Adipose tissue (tissue), 3 donors: ENCODE data around the gene MYOCD. TPM values are rescaled to one million over a fixed set of nuclear protein-coding genes. Genes with fewer than 3 reads are reported as not detected.
"Not testable (repeated sequence)": the region's sequence is repeated elsewhere in the genome, so short reads cannot be mapped to it uniquely, and the experiment has no call there.

Experiments used
- H3K27ac ChIP-seq: one replicate; pipeline ENCODE4 v1.5.1; 2013; ENCODE audit warnings: low read depth, low read length
- WGBS, 3 donors: extraction: QIAGEN DNeasy Blood & Tissue Kit; methylation state at CpG; one replicate each; pipeline ENCODE4 v1.1.7; 2013; 5-methylcytosine and 5-hydroxymethylcytosine counted together
- polyA plus RNA-seq, 3 donors: library from polyadenylated mRNA; stranded (reverse); fragments of 200-250 nt; gene quantifications; one replicate each; pipeline ENCODE4 v1.2.3, GENCODE V29; 2013
- donor health status: healthy with polysubstance abuse.
- donor health status: Bipolar disorder and iron deficiency.
- donor health status: healthy.

The MYOCD gene, protein sequence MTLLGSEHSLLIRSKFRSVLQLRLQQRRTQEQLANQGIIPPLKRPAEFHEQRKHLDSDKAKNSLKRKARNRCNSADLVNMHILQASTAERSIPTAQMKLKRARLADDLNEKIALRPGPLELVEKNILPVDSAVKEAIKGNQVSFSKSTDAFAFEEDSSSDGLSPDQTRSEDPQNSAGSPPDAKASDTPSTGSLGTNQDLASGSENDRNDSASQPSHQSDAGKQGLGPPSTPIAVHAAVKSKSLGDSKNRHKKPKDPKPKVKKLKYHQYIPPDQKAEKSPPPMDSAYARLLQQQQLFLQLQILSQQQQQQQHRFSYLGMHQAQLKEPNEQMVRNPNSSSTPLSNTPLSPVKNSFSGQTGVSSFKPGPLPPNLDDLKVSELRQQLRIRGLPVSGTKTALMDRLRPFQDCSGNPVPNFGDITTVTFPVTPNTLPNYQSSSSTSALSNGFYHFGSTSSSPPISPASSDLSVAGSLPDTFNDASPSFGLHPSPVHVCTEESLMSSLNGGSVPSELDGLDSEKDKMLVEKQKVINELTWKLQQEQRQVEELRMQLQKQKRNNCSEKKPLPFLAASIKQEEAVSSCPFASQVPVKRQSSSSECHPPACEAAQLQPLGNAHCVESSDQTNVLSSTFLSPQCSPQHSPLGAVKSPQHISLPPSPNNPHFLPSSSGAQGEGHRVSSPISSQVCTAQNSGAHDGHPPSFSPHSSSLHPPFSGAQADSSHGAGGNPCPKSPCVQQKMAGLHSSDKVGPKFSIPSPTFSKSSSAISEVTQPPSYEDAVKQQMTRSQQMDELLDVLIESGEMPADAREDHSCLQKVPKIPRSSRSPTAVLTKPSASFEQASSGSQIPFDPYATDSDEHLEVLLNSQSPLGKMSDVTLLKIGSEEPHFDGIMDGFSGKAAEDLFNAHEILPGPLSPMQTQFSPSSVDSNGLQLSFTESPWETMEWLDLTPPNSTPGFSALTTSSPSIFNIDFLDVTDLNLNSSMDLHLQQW
- polyA plus RNA-seq: 1 to 10 TPM in 1 of 3 donors, under 1 TPM in 2; 0.15 to 1.5 (median 0.64) TPM

DNA sequence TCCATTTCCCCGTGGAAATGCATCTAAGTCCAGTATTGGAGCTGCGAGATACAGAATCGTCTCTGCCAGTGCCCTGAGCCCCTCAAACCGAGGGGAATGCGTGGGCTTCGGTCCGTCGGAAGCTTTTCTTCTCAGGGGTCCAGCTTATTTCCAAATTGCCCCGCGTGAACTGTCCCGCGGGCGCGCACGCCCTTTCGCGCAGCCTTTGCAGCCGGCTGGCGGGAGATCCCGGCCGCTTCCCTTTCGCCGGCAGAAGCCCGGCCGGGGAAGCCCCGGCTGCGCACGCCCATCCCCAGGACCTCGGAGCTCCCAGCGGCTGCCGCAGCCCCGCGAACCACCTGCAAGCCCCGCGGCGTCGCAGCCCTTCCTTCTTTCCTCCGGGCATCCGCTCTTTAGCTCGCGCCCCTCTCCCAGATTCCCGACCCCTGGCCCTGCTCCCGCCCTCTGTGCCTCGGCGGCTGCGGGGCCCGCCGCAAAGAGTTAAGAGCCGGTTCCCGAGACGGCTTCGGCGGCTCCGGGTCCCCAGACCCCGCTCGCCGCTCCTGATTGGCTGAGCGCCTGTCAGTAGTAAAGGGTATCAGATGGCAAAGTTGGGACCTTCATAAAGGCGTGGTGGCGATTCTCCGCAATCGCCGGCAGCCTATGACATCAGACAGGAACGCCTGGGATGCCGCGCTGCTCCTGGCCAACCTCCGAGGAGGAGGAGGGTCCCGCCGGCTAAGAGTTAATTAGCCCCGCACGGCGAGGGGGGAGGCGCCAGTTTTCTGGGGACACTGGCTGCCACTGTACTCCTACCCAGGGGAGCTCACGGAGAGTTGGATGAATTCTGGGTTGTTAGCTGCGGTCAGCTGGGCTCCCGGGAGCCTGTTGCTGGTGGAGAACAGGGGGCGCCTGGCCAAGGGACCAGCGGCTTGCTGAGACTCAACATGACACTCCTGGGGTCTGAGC is at the start of gene MYOCD:
Gene MYOCD, plus strand, starts transcription at position 628 of the 948 bp plus-strand sequence. Its CDS starts 299 bp downstream, at position 927.
- H3K27ac ChIP-seq: no peak within 1 kb of the TSS
- 1% methylated on average over 77 to 78 of the region's 78 CpGs for WGBS, 3 donors

DNA sequence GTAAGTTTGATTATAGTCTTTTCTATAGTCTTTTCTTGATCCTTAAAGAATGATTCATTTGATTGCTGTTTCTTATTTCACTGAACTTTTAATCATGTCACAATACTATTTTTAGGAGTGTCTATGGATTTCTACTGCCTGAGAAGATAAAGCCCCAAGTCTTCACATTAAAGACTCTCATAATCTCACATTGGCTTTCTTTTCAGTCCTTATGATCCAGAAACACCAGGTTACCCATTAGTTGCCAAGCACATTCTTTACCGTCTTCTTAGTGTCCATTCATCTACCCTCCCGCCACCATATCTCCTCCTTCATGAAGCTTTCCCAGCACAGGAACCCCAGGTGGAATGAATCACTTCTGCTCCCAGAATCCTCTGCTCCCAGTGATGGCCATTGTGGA is 49.5 kb upstream of the MYOCD start:
- no peak overlapping the region for H3K27ac ChIP-seq
- WGBS, 3 donors: 75 to 91% (median 82%) methylated on average over 2 of the region's 2 CpGs

DNA sequence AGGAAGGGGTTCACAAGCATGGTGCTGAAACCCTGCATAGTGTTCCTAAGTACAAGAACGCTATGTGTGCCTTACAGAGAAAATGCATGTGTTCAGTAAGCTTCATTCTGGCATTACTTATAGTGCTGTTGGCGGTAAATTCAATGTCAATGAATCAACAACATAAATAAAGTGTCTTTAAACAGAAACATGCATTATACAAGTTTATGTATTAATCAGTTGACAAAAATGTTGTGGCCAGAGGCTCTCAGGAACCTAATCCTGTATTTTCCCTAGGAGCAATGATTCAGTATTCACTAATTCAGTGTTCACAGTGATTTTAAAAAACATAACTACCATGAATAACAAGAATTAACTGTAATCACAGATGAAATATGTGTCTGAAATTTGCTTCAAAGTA is 47.1 kb upstream of the MYOCD start:
- WGBS, 3 donors: 88 to 91% (median 89%) methylated on average over 2 of the region's 2 CpGs
- H3K27ac ChIP-seq: no peak overlapping the region

DNA sequence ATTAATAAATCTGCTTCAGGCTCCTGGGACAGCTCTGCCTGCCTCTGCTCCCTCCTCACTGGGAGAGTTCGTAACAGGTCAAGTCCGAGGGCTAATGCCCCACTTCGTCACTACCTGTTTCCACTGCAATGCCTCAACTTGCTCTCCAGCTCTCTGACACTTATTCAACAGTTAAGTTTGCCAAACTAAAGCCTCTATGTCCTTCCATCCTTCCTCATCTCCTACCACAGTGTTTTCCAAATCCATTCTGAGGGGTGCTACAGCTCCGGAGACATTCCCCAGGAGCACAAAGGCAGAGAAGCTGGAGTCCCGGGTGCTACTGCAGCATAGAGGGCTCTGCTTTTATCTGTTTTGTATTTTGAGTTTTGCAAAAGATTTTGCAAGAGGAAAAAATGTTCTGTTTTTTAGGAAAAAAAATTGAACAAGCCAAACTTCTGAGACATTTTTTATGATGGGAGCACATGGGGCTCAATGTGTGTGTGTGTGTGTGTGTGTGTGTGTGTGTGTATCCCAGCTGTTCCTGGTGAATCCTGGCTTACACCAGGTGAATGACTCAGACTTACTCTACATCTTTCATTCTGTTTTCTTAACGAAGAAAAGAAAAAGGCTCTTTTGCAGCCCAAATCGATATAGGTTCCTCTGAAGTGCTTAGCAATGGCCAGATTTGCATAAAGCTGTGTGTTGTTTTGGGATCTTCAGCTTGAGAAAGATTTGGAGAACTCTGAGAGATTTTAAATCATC is 46.1 kb upstream of the MYOCD start:
- no peak overlapping the region for H3K27ac ChIP-seq
- WGBS, 3 donors: 50 to 63% (median 54%) methylated on average over 7 of the region's 7 CpGs

DNA sequence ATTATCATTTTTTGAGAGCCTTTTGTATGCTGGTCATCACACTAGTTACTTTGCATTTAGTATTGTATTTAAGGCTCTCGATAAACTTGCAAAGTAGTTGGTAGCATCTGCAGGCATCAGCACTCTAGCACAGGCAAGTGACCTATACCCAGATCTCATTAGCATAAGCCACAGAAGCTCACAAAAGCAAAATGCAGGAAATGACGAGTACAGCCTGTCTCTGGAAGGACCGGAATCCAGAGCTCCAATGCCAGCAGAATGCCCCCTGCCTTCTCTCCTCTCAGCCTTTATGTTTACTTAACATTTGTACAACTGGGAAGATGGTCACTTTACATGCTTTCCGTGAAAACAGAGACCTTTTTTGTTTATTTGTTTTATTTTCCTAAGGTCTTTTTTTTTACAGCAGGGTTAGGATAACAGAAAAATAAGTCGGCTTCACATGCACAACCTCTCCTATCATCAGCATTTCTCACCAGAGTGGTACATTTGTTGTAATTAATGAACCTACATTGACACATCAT is 45.4 kb upstream of the MYOCD start:
- WGBS, 3 donors: 52 to 60% (median 52%) methylated on average over 5 of the region's 5 CpGs

DNA sequence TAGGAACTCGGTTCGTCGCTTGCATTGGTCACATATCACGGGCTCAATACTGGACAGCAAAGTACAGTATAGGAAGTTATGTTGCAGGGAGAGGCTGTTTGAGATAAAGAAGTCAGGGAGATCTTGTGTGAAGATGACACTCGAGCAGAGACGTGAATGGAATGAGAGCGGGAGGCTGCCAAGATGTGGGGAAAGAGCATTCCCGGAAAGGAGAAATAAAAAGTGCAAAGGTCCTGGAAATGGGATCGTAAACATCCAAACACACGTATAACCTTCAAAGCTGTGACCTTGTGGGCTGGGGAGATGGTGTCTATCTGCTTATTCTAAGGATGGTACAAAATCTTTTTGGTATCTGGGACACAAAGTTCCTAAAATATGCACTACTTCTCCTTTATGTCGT is 43.0 kb upstream of the MYOCD start:
- no peak overlapping the region for H3K27ac ChIP-seq
- 38 to 61% (median 51%) methylated on average over 11 of the region's 11 CpGs for WGBS, 3 donors

More for the DNA sequence above, 45.4 kb upstream of the MYOCD start:
- no peak overlapping the region for H3K27ac ChIP-seq

DNA sequence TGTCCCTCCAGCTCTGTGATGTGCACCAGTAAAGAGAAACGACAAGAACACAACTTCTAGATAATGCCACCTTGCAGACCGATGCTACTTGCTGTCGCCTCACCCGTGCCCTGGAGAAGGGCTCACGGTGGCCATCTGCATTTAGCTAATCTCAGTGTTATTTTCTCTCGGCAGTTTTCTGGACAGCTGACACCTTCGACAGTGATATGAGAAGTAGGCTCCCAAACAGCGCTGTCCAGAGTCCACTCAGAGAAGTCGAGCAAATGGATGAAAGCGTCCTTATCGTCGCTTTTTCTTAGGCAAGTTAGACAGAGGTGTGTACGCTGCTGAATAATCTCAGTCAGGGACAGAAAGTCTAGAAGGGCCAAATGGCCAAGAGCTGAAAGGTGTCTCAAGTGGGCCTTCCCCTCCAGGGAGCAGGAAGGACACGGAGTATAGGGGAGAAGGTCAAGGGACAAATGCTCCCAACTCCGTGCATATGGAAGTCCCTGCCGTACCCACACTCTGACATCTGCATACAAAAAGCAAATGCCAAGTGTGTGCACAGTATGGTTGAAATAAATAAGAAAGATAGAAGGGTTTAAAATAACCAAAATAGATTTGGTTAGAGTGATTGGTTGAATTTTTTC is 42.4 kb upstream of the MYOCD start:
- no peak overlapping the region for H3K27ac ChIP-seq
- 70 to 84% (median 79%) methylated on average over 16 of the region's 16 CpGs for WGBS, 3 donors

DNA sequence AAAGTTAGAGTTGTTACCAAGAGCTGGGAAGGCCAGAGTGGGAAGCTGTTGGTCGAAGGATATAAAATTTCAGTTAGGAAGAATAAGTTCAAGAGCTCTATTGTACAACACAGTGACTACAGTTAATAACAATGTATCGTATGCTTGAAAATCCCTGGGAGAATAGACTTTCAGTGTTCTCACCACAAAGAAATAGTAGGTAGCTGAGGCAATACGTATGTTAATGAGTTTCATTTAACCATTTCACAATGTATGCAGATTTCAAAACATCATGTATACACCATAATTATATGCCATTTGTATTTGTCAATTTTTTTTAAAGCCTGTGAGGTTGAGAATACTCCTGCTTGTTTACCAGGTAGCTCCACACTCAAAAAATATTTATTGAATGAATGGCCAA is 41.5 kb upstream of the MYOCD start:
- no peak overlapping the region for H3K27ac ChIP-seq
- 78 to 84% (median 79%) methylated on average over 3 of the region's 3 CpGs for WGBS, 3 donors

DNA sequence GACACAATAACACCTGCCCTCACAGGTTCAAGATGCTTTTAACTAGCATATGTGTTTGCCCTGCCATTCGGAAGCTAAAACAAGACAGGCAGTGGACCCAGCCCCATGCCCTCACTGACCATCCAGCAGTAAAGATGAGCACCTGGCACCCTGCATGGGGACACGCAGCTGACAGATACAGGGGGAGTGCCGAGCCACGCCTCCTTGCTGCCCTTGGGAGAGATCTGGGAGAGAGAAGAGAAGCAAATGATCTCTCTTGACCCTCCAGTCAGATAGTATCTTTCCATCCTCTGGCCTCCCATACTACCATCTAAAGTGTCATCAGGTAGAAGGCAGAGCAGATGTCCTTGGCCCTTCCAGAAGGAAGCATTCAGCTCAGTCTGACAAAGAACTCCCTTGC is 40.6 kb upstream of the MYOCD start:
- 82 to 87% (median 83%) methylated on average over 4 of the region's 4 CpGs for WGBS, 3 donors
- H3K27ac ChIP-seq: no peak overlapping the region

DNA sequence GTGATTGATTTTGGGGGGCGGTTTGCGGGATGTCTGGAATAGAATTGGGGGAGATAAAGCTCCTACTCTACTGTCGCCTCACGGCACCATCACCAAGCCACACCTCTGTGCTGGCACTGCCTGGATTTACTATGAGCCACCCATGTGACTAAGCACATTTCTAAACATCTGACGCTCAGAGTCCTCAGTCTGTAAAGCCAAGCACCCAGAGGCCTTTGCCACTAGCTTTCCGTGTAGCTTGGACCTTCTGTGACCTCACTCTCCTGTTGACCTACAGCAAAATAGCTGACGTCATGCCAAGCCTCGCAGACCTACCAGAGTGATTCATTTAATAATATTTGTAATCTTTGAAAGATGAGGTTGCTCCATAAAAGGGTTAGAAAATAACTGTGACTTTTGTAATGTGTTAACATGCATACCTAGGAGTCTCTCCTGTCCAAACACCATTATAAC is 38.5 kb upstream of the MYOCD start:
- H3K27ac ChIP-seq: no peak overlapping the region
- 57 to 72% (median 64%) methylated on average over 8 of the region's 8 CpGs for WGBS, 3 donors

DNA sequence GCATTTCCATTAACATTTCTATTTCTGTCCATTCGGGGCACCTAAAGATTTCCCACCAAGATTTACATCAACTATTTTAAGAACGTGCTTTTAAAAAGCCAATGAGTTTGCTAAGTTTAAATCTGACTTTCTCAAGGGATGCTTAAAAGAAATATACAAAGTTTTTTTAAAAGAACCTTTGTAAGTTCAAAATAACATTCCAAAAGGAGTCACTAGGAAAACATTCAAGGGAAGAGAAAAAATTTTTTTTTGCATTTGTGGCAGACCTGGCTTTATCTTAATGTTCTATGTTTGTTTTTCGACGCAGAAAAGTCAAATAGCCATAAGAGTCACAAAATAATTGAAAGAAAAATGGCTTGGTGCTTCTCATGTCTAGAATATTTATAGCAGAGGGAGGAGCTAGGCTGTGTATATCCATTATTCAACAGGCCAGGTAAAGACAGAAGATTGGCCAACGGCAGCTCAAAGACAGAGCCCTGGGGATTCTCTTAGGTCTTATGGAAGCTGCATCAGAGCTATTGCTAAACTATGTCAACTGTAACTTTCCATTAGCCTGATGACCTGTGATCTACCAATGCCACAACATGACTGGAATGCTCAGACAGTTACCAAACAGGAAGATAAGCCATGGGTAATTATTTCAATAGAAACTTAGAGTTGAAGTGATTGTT is 37.8 kb upstream of the MYOCD start:
- 52 to 75% (median 72%) methylated on average over 5 of the region's 5 CpGs for WGBS, 3 donors

DNA sequence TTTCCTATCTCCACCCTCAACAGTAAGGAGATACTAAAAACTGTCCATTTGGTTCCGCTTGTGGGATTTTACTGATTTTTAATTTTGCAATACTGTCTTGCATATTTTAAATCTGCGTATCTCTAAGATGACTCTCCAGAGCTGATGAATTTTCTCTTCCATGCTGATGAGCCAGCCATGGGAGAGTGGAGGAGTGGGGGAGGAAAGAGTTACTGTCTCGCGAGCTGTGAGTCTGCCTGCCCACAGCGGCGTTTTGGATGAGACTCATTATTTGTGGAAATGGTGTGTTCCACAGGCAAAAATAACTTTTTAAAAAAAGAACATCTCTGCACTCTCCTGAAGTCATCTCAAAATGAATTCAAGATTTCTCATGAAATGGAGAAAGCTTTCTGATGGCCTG is 34.6 kb upstream of the MYOCD start:
- no peak overlapping the region for H3K27ac ChIP-seq
- 61 to 82% (median 66%) methylated on average over 6 of the region's 6 CpGs for WGBS, 3 donors

More for the DNA sequence above, 37.8 kb upstream of the MYOCD start:
- H3K27ac ChIP-seq: no peak overlapping the region

DNA sequence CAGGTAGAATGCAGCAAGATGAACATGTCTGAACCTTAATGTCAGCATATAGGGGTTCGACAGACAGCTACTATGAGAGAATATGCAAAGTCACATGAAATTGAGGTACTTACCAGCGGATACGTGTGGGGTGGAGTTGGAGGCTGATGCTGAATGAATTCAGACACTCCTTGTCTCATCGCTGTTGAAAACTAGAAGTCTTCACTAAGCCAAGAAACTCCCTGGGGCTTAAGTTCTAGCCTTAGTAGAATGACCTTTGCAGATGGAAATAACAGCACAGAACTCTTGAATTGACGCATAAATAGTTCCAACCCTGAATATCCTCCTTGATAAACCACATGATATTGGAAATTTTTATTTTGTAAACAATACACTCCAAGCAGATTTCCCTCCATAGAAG is 32.9 kb upstream of the MYOCD start:
- 71 to 85% (median 84%) methylated on average over 5 of the region's 5 CpGs for WGBS, 3 donors
- H3K27ac ChIP-seq: no peak overlapping the region

DNA sequence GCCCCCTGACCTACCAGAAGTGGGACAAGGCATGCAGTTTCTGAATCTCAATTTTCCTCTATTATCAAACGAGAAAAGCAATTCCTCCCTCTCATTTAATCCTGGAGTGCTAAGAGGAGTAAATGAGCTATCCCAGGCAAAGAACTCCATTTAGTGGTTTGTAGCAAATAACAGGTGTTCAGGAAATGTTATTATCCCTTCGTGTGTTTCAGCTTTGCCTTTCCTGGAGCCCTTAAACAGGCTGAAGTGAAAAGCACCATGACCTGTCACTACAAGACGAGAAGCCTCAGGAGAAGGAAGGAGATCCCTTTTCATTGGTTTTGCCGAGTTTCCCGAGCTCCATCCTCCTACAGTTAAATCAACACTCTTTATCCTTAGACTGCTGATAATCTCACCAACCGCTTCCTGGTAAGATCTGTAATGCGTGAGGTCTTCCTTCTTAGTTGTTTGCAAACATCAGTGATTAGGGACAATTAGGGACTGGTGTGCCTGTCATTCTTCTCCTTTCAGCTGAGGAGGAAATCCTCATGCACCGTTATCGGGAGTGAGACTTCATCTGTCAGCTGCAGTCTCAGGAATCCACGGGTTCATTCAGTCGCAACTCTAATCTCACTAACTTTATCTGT is 30.8 kb upstream of the MYOCD start:
- H3K27ac ChIP-seq: no peak overlapping the region
- WGBS, 3 donors: 8 to 29% (median 18%) methylated on average over 11 of the region's 11 CpGs

DNA sequence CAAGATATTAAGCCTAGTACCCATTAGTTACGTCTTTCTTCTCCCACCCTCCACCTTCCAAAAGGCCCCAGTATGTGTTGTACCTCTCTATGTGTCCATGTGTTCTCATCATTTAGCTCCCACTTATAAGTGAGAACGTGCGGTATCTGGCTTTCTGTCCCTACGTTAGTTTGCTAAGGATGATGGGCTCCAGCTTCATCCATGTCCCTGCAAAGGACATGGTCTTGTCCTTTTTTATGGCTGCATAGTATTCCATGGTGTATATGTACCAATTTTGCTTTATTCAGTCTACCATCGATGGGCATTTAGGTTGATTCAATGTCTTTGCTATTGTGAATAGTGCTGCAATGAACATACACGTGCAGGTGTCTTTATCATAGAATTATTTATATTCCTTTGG is 29.7 kb upstream of the MYOCD start:
- WGBS, 3 donors: 77 to 89% (median 89%) methylated on average over 6 of the region's 6 CpGs

DNA sequence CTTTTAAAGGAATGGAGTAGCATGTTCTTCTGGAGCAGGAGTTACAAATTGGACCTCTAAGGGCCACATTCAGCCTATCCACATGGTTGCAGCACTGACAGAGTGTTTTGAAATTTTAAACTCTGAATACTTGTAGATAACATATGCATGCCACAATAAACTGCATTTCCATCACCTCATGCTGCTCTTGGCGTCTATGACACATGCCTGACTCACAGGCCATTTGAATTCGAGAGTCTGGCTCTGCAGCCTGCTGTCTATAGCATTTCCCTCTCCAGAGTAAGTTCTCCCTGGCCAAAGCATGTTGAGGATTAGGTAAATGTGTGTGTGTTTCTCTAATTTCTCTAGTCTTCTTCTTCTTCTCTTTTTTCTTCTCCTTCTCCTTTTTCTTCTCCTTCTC is 28.7 kb upstream of the MYOCD start:
- WGBS, 3 donors: 33 to 41% (median 38%) methylated on average over 2 of the region's 2 CpGs

More for the DNA sequence above, 29.7 kb upstream of the MYOCD start:
- H3K27ac ChIP-seq: not testable (repeated sequence)

More for the DNA sequence above, 28.7 kb upstream of the MYOCD start:
- H3K27ac ChIP-seq: no peak overlapping the region
